CD4-positive, alpha-beta T cell treated with Interleukin-10 for 1 hour (primary cell): Measurements from ENCODE around the gene RHOT2.

Experiments used
- DNase-seq: peaks from one replicate; pipeline ENCODE4 v3.0.0-alpha.2; 2020

RHOT2 gene

GRCh38 chr16:716768-717325 lies 48.9 kb downstream of the RHOT2 start:
- DNase-seq: no peak

GRCh38 chr16:717450-718245 lies 49.7 kb downstream of the RHOT2 start:
- DNase-seq: no peak

GRCh38 chr16:718389-718788 lies 50.5 kb downstream of the RHOT2 start:
- no peak for DNase-seq

- DNase-seq: no peak
Measured at GRCh38 chr16:718922-719321, 51.0 kb downstream of the RHOT2 start.

- no peak for DNase-seq
Measured at GRCh38 chr16:719815-720446, 52.0 kb downstream of the RHOT2 start.

GRCh38 chr16:720447-720989 lies 52.6 kb downstream of the RHOT2 start:
- no peak for DNase-seq

GRCh38 chr16:720990-721764 lies 53.2 kb downstream of the RHOT2 start, which contains the start of gene ANTKMT:
ANTKMT (plus strand) TSS chr16:721146; CDS start chr16:721275, 129 bp downstream.
- peak; percentile 82 for DNase-seq

- no peak for DNase-seq
Measured at GRCh38 chr16:721765-722540, 54.0 kb downstream of the RHOT2 start.

- no peak for DNase-seq
Measured at GRCh38 chr16:722835-723633, 55.1 kb downstream of the RHOT2 start.

- no peak for DNase-seq
Measured at GRCh38 chr16:723695-724094, 55.8 kb downstream of the RHOT2 start.
